ENCODE results near the gene C17orf113. TPM values are rescaled to one million over a fixed set of nuclear protein-coding genes. Genes with fewer than 3 reads are reported as not detected.

Gene C17orf113
- under 1 TPM; 0.19 to 0.32 TPM for total RNA-seq

GRCh38 chr17:42050393-42051012 lies at the start of gene C17orf113:
Gene C17orf113 (minus strand): TSS chr17:42050601. CDS start chr17:42043376, 7,225 bp downstream.
- Mint-ChIP-seq H3K36me3 (ENCODE audit: low read depth) (no peaks in the 10 kb centered on the region), H3K9me3 (ENCODE audit: low read depth) (no peaks in the 10 kb centered on the region), H3K4me3 (peak within 1 kb of the TSS; percentile 59), H3K27ac (no peak within 1 kb of the TSS), H3K4me1 (peaks cover 7% of the 10 kb centered on the region), H3K27me3 (peaks cover 24% of the 10 kb centered on the region)
- POLR2A ChIA-PET: no interaction called here
- intact Hi-C loops (cut with DNase I, micrococcal nuclease): no loop called here
- CTCF ChIA-PET: interaction anchor here (1.0 to 1.4 kb wide), 6 partner anchors 10 to 121 kb away, joined by 3 to 7 read pairs (median 3); partner anchors contain the start of genes NKIRAS2 and ODAD4
- ATAC-seq (peak; percentile 83), DNase-seq (peak; percentile 64)

GRCh38 chr17:42098730-42099399 lies 48.5 kb upstream of the C17orf113 start:
- no peak for DNase-seq
- no peak overlapping the region for H3K4me3 Mint-ChIP-seq
- H3K4me1 Mint-ChIP-seq: peaks cover 8% of the 10 kb centered on the region
- no peaks in the 10 kb centered on the region for H3K9me3 Mint-ChIP-seq (ENCODE audit: low read depth)
- H3K27ac Mint-ChIP-seq: no peak overlapping the region
- peaks cover 16% of the 10 kb centered on the region for H3K27me3 Mint-ChIP-seq
- ChIA-PET POLR2A (no interaction called here), CTCF (interaction anchor here (0.6 to 2.3 kb wide), 8 partner anchors 9 to 1495 kb away, joined by 3 to 8 read pairs (median 4); partner anchors contain the start of genes KAT2A and NKIRAS2)
- intact Hi-C loops (cut with DNase I, micrococcal nuclease): loop anchor here (1.0 kb wide), 1 partner anchor 8 kb away; no protein-coding TSS in a partner anchor
- no peak for ATAC-seq
- H3K36me3 Mint-ChIP-seq (ENCODE audit: low read depth): no peaks in the 10 kb centered on the region

GRCh38 chr17:42097691-42098631 lies 47.6 kb upstream of the C17orf113 start, which contains the start of gene ZNF385C:
Gene ZNF385C (minus strand): TSS chr17:42098473. CDS start chr17:42063056, 35,417 bp downstream.
- H3K27ac Mint-ChIP-seq: peak within 1 kb of the TSS; percentile 31
- H3K9me3 Mint-ChIP-seq (ENCODE audit: low read depth): no peaks in the 10 kb centered on the region
- intact Hi-C loops (cut with DNase I, micrococcal nuclease): loop anchor here in 1 of 2 experiments (1.0 kb wide), 1 partner anchor 9 kb away; no protein-coding TSS in a partner anchor
- no peak within 1 kb of the TSS for H3K4me3 Mint-ChIP-seq
- no peaks in the 10 kb centered on the region for H3K36me3 Mint-ChIP-seq (ENCODE audit: low read depth)
- ATAC-seq (peak; percentile 72), DNase-seq (peak; percentile 66)
- ChIA-PET POLR2A (no interaction called here), CTCF (interaction anchor here (0.7 to 2.3 kb wide), 9 partner anchors 9 to 135 kb away, joined by 3 to 8 read pairs (median 4); partner anchors contain the start of genes KAT2A and NKIRAS2)
- peaks cover 8% of the 10 kb centered on the region for H3K4me1 Mint-ChIP-seq
- H3K27me3 Mint-ChIP-seq: peaks cover 16% of the 10 kb centered on the region

GRCh38 chr17:42096360-42097111 lies 46.1 kb upstream of the C17orf113 start:
- CTCF ChIA-PET: interaction anchor here (0.5 to 1.7 kb wide), 3 partner anchors 53 to 265 kb away, joined by 3 to 5 read pairs (median 3); no protein-coding TSS in a partner anchor
- H3K4me1 Mint-ChIP-seq: peaks cover 8% of the 10 kb centered on the region
- POLR2A ChIA-PET: interaction anchor here (0.6 kb wide), 1 partner anchor 152 kb away, joined by 3 read pairs; no protein-coding TSS in a partner anchor
- no peaks in the 10 kb centered on the region for H3K36me3 Mint-ChIP-seq (ENCODE audit: low read depth)
- peaks cover 17% of the 10 kb centered on the region for H3K27me3 Mint-ChIP-seq
- no peak for ATAC-seq
- no peak overlapping the region for H3K27ac Mint-ChIP-seq
- intact Hi-C loops (cut with DNase I, micrococcal nuclease): no loop called here
- H3K4me3 Mint-ChIP-seq: no peak overlapping the region
- DNase-seq: no peak
- no peaks in the 10 kb centered on the region for H3K9me3 Mint-ChIP-seq (ENCODE audit: low read depth)

GRCh38 chr17:42094375-42095069 lies 44.1 kb upstream of the C17orf113 start:
- H3K36me3 Mint-ChIP-seq (ENCODE audit: low read depth): no peaks in the 10 kb centered on the region
- no peak for ATAC-seq
- intact Hi-C loops (cut with DNase I, micrococcal nuclease): no loop called here
- CTCF ChIA-PET: interaction anchor here (0.6 kb wide), 1 partner anchor 430 kb away, joined by 3 read pairs; no protein-coding TSS in a partner anchor
- POLR2A ChIA-PET: interaction anchor here (0.6 kb wide), 1 partner anchor 12 kb away, joined by 6 read pairs; no protein-coding TSS in a partner anchor
- H3K4me1 Mint-ChIP-seq: peaks cover 8% of the 10 kb centered on the region
- peaks cover 17% of the 10 kb centered on the region for H3K27me3 Mint-ChIP-seq
- no peak overlapping the region for H3K27ac Mint-ChIP-seq
- H3K4me3 Mint-ChIP-seq: no peak overlapping the region
- no peak for DNase-seq
- H3K9me3 Mint-ChIP-seq (ENCODE audit: low read depth): no peaks in the 10 kb centered on the region

GRCh38 chr17:42092939-42093338 lies 42.5 kb upstream of the C17orf113 start:
- Mint-ChIP-seq H3K4me3 (no peak overlapping the region), H3K4me1 (peaks cover 6% of the 10 kb centered on the region), H3K27ac (no peak overlapping the region), H3K9me3 (ENCODE audit: low read depth) (no peaks in the 10 kb centered on the region), H3K36me3 (ENCODE audit: low read depth) (no peaks in the 10 kb centered on the region), H3K27me3 (peaks cover 18% of the 10 kb centered on the region)
- DNase-seq: no peak
- ChIA-PET POLR2A (no interaction called here), CTCF (interaction anchor here (0.8 kb wide), 1 partner anchor 66 kb away, joined by 3 read pairs; no protein-coding TSS in a partner anchor)
- intact Hi-C loops (cut with DNase I, micrococcal nuclease): no loop called here
- ATAC-seq: no peak

- intact Hi-C loops (cut with DNase I, micrococcal nuclease): no loop called here
- ATAC-seq (no peak), DNase-seq (no peak)
- Mint-ChIP-seq H3K27me3 (peaks cover 6% of the 10 kb centered on the region), H3K9me3 (ENCODE audit: low read depth) (no peaks in the 10 kb centered on the region), H3K4me1 (no peaks in the 10 kb centered on the region), H3K27ac (no peak overlapping the region), H3K4me3 (no peak overlapping the region), H3K36me3 (ENCODE audit: low read depth) (no peaks in the 10 kb centered on the region)
- ChIA-PET CTCF (interaction anchor here (0.6 to 1.1 kb wide), 2 partner anchors 10 to 501 kb away, joined by 3 to 6 read pairs; no protein-coding TSS in a partner anchor), POLR2A (no interaction called here)
These were observed 40.8 kb upstream of the C17orf113 start for GRCh38 chr17:42090964-42091790.

- peaks cover 4% of the 10 kb centered on the region for H3K27me3 Mint-ChIP-seq
- DNase-seq: no peak
- H3K9me3 Mint-ChIP-seq (ENCODE audit: low read depth): no peaks in the 10 kb centered on the region
- CTCF ChIA-PET: no interaction called here
- ATAC-seq: no peak
- no peak overlapping the region for H3K27ac Mint-ChIP-seq
- no peak overlapping the region for H3K4me3 Mint-ChIP-seq
- H3K4me1 Mint-ChIP-seq: no peaks in the 10 kb centered on the region
- intact Hi-C loops (cut with DNase I, micrococcal nuclease): no loop called here
- POLR2A ChIA-PET: no interaction called here
- no peaks in the 10 kb centered on the region for H3K36me3 Mint-ChIP-seq (ENCODE audit: low read depth)
These were observed 38.3 kb upstream of the C17orf113 start for GRCh38 chr17:42088736-42089135.

GRCh38 chr17:42087736-42088705 lies 37.6 kb upstream of the C17orf113 start:
- intact Hi-C loops (cut with DNase I, micrococcal nuclease): no loop called here
- H3K27ac Mint-ChIP-seq: no peak overlapping the region
- no peaks in the 10 kb centered on the region for H3K9me3 Mint-ChIP-seq (ENCODE audit: low read depth)
- ChIA-PET POLR2A (no interaction called here), CTCF (interaction anchor here (0.6 to 0.9 kb wide), 3 partner anchors 20 to 628 kb away, joined by 3 to 4 read pairs (median 3); no protein-coding TSS in a partner anchor)
- DNase-seq (no peak), ATAC-seq (no peak)
- H3K27me3 Mint-ChIP-seq: peaks cover 4% of the 10 kb centered on the region
- H3K4me1 Mint-ChIP-seq: no peaks in the 10 kb centered on the region
- H3K36me3 Mint-ChIP-seq (ENCODE audit: low read depth): no peaks in the 10 kb centered on the region
- H3K4me3 Mint-ChIP-seq: no peak overlapping the region

Data from activated CD4-positive, alpha-beta T cell treated with anti-CD3 and anti-CD28 coated beads for 36 hours (primary cell).